Measurements from ENCODE around the gene FAM185A.
"Not testable (repeated sequence)": the region's sequence is repeated elsewhere in the genome, so short reads cannot be mapped to it uniquely, and the experiment has no call there.

- TF ChIP-seq USF1 (IDR thresholded peaks at IDR 0.05; ENCODE audit: borderline replicate concordance, low read depth); RAD21 (IDR thresholded peaks at IDR 0.05; ENCODE audit: low read length); TAF1 (IDR thresholded peaks at IDR 0.05; ENCODE audit: borderline replicate concordance, low read depth, low read length); TEAD4 (IDR thresholded peaks at IDR 0.05; ENCODE audit: borderline replicate concordance, insufficient read depth); EP300 (IDR thresholded peaks at IDR 0.05; ENCODE audit: borderline replicate concordance in 1 of 2, low read depth in 1 of 2, low read length in 1 of 2); MAX (IDR thresholded peaks at IDR 0.05; ENCODE audit: low read depth); YY1 (IDR thresholded peaks at IDR 0.05; ENCODE audit: low read depth); FOXJ3 (CRISPR knock-in tag; IDR thresholded peaks at IDR 0.05); POLR2AphosphoS5 (IDR thresholded peaks at IDR 0.05; ENCODE audit: low read depth, low read length); JUND (IDR thresholded peaks at IDR 0.05): not testable (repeated sequence)
- TF ChIP-seq, protein P1, sequence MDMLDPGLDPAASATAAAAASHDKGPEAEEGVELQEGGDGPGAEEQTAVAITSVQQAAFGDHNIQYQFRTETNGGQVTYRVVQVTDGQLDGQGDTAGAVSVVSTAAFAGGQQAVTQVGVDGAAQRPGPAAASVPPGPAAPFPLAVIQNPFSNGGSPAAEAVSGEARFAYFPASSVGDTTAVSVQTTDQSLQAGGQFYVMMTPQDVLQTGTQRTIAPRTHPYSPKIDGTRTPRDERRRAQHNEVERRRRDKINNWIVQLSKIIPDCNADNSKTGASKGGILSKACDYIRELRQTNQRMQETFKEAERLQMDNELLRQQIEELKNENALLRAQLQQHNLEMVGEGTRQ (IDR thresholded peaks at IDR 0.05; ENCODE audit: borderline replicate concordance, low read depth, low read length) = not testable (repeated sequence)
- TF ChIP-seq, protein P2, sequence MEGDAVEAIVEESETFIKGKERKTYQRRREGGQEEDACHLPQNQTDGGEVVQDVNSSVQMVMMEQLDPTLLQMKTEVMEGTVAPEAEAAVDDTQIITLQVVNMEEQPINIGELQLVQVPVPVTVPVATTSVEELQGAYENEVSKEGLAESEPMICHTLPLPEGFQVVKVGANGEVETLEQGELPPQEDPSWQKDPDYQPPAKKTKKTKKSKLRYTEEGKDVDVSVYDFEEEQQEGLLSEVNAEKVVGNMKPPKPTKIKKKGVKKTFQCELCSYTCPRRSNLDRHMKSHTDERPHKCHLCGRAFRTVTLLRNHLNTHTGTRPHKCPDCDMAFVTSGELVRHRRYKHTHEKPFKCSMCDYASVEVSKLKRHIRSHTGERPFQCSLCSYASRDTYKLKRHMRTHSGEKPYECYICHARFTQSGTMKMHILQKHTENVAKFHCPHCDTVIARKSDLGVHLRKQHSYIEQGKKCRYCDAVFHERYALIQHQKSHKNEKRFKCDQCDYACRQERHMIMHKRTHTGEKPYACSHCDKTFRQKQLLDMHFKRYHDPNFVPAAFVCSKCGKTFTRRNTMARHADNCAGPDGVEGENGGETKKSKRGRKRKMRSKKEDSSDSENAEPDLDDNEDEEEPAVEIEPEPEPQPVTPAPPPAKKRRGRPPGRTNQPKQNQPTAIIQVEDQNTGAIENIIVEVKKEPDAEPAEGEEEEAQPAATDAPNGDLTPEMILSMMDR (IDR thresholded peaks at IDR 0.05) = not testable (repeated sequence)
- TF ChIP-seq, protein P3, sequence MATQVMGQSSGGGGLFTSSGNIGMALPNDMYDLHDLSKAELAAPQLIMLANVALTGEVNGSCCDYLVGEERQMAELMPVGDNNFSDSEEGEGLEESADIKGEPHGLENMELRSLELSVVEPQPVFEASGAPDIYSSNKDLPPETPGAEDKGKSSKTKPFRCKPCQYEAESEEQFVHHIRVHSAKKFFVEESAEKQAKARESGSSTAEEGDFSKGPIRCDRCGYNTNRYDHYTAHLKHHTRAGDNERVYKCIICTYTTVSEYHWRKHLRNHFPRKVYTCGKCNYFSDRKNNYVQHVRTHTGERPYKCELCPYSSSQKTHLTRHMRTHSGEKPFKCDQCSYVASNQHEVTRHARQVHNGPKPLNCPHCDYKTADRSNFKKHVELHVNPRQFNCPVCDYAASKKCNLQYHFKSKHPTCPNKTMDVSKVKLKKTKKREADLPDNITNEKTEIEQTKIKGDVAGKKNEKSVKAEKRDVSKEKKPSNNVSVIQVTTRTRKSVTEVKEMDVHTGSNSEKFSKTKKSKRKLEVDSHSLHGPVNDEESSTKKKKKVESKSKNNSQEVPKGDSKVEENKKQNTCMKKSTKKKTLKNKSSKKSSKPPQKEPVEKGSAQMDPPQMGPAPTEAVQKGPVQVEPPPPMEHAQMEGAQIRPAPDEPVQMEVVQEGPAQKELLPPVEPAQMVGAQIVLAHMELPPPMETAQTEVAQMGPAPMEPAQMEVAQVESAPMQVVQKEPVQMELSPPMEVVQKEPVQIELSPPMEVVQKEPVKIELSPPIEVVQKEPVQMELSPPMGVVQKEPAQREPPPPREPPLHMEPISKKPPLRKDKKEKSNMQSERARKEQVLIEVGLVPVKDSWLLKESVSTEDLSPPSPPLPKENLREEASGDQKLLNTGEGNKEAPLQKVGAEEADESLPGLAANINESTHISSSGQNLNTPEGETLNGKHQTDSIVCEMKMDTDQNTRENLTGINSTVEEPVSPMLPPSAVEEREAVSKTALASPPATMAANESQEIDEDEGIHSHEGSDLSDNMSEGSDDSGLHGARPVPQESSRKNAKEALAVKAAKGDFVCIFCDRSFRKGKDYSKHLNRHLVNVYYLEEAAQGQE (IDR thresholded peaks at IDR 0.05; ENCODE audit: low read depth, low read length) = not testable (repeated sequence)
Observed at GRCh38 chr7:102713691-102714080, 35.1 kb upstream of the FAM185A start.

Data from SK-N-SH (cell line).